HepG2 (cell line): ENCODE results near the gene HPS6. TPM values are rescaled to one million over a fixed set of nuclear protein-coding genes. Genes with fewer than 3 reads are reported as not detected.

Experiments
- CBFB ChIP-seq: sonication (generic); formaldehyde crosslinking; IDR thresholded peaks from 2 replicates; pipeline ENCODE4 v1.4.0; 2020; ENCODE audit warnings: missing genetic modification reagents
- MAX ChIP-seq: IDR thresholded peaks from 2 replicates; pipeline ENCODE4 v1.6.1; 2012; ENCODE audit warnings: inconsistent platforms
- NFKB2 ChIP-seq: sonication (generic); formaldehyde crosslinking; IDR thresholded peaks from 2 replicates; pipeline ENCODE4 v1.4.0; 2020; ENCODE audit warnings: missing genetic modification reagents, borderline replicate concordance
- RBFOX2 ChIP-seq: fragments of 200-400 bp; formaldehyde crosslinking; IDR thresholded peaks from 2 replicates; pipeline ENCODE4 v1.6.1; 2017; ENCODE audit warnings: low read depth, mild to moderate bottlenecking, low read length
- SRY ChIP-seq: sonication (generic); formaldehyde crosslinking; IDR thresholded peaks from 2 replicates; pipeline ENCODE4 v1.8.0; 2022; ENCODE audit warnings: mild to moderate bottlenecking, missing genetic modification reagents
- TFDP1 ChIP-seq: IDR thresholded peaks from 2 replicates; pipeline ENCODE4 v1.6.1; 2016; ENCODE audit warnings: missing compliant biosample characterization, missing genetic modification reagents, borderline replicate concordance
- TRIM24 ChIP-seq: sonication (generic); formaldehyde crosslinking; IDR thresholded peaks from 2 replicates; pipeline ENCODE4 v1.8.0; 2022; ENCODE audit warnings: mild to moderate bottlenecking, missing genetic modification reagents
- UBTF ChIP-seq: sonication (generic); formaldehyde crosslinking; IDR thresholded peaks from 2 replicates; pipeline ENCODE4 v1.4.0; 2020; ENCODE audit warnings: mild to moderate bottlenecking, missing genetic modification reagents
- ZHX2 ChIP-seq, 2 experiments: sonication (generic) in 1 of 2; formaldehyde crosslinking in 1 of 2; IDR thresholded peaks; 2 replicates each; pipeline versions ENCODE4 v1.6.1 to v1.9.0; 2014 to 2022; ENCODE audit warnings: antibody characterized with exemption in 1 of 2, borderline replicate concordance in 1 of 2, inconsistent platforms in 1 of 2, low read depth in 1 of 2, missing genetic modification reagents in 1 of 2
- ZNF446 ChIP-seq: sonication (generic); formaldehyde crosslinking; IDR thresholded peaks from 2 replicates; pipeline ENCODE4 v1.5.0; 2020; ENCODE audit warnings: mild to moderate bottlenecking, missing genetic modification reagents
- ZNF451 ChIP-seq: sonication (generic); formaldehyde crosslinking; IDR thresholded peaks from 2 replicates; pipeline ENCODE4 v1.5.0; 2020; ENCODE audit warnings: mild to moderate bottlenecking, missing genetic modification reagents
- ZNF605 ChIP-seq: sonication (generic); formaldehyde crosslinking; IDR thresholded peaks from 2 replicates; pipeline ENCODE4 v1.8.0; 2022; ENCODE audit warnings: mild to moderate bottlenecking, missing genetic modification reagents
- ZNF672 ChIP-seq: sonication (generic); formaldehyde crosslinking; IDR thresholded peaks from 2 replicates; pipeline ENCODE4 v1.8.1; 2022; ENCODE audit warnings: missing genetic modification reagents
- ZSCAN21 ChIP-seq: sonication (generic); formaldehyde crosslinking; IDR thresholded peaks from 2 replicates; pipeline ENCODE4 v1.8.0; 2022; ENCODE audit warnings: mild to moderate bottlenecking, missing genetic modification reagents, moderate library complexity, borderline replicate concordance
- ZSCAN22 ChIP-seq: sonication (generic); formaldehyde crosslinking; IDR thresholded peaks from 2 replicates; pipeline ENCODE4 v1.4.0; 2020; ENCODE audit warnings: mild to moderate bottlenecking, missing genetic modification reagents
- ZSCAN25 ChIP-seq: sonication (generic); formaldehyde crosslinking; IDR thresholded peaks from 2 replicates; pipeline ENCODE4 v1.8.0; 2022; ENCODE audit warnings: mild to moderate bottlenecking, missing genetic modification reagents
- polyA plus RNA-seq, 8 experiments: library from polyadenylated mRNA; depleted of rRNA in 3 of 8; stranded (reverse) in 7 of 8; unstranded in 1 of 8; fragments of >200 nt; fragmentation: Illumina TruSeq in 4 of 8; extraction: Trizol in 4 of 8; gene quantifications; 2 replicates each; pipeline versions ENCODE4 v1.2.1 to v1.2.3, GENCODE V29; 2011 to 2016; ENCODE audit warnings: low read depth in 4 of 8, missing spikeins in 1 of 8, mixed read lengths in 1 of 8; ENCODE audit not compliant: insufficient read depth in 1 of 8
- total RNA-seq, 5 experiments: library from RNA; depleted of rRNA; stranded (reverse); fragments of >200 nt; fragmentation: Illumina TruSeq; extraction: Trizol; gene quantifications; 2 replicates each; pipeline ENCODE4 v1.2.3, GENCODE V29; 2016; ENCODE audit warnings: low read depth in 1 of 5

The HPS6 gene
- total and polyA plus RNA-seq, 2 of the 13 experiments (the other 11 are each of a cell fraction or from before 2014, with no cell fraction given): 2.9 to 14.9 TPM

GRCh38 chr10:102065561-102066398 lies 631 bp downstream of the HPS6 start (continued):
- TF ChIP-seq ZSCAN22 (CRISPR knock-in tag): no peak
- TF ChIP-seq NFKB2 (CRISPR knock-in tag): peak; percentile 15; the same call in 1 of the 2 replicates
- TF ChIP-seq SRY (CRISPR knock-in tag): peak; percentile 27; the same call in 1 of the 2 replicates
- TF ChIP-seq TRIM24 (CRISPR knock-in tag): no peak
- TF ChIP-seq ZNF605 (CRISPR knock-in tag): peak; percentile 74; the same call in 1 of the 2 replicates
- TF ChIP-seq ZHX2 (IDR thresholded peaks at IDR 0.05; ENCODE audit: low read depth): peak; percentile 46; the same call in 1 of the 2 replicates
- TF ChIP-seq ZHX2 (CRISPR knock-in tag; IDR thresholded peaks at IDR 0.05; ENCODE audit: borderline replicate concordance): no peak; the same call in 1 of the 2 replicates
- TF ChIP-seq ZSCAN25 (CRISPR knock-in tag): 0 out of 2 replicates have a peak, but pooled peaks have one; percentile 11
- peak; percentile 14; the same call in 1 of the 2 replicates for TF ChIP-seq ZNF451 (CRISPR knock-in tag)
- 0 out of 2 replicates have a peak, but pooled peaks have one; percentile 1 for TF ChIP-seq MAX
- 0 out of 2 replicates have a peak, but pooled peaks have one; percentile 26 for TF ChIP-seq TFDP1
- TF ChIP-seq ZNF672 (CRISPR knock-in tag): 0 out of 2 replicates have a peak, but pooled peaks have one; percentile 17
- peak; percentile 46 for TF ChIP-seq UBTF
- no peak for TF ChIP-seq CBFB
- TF ChIP-seq RBFOX2: peak; percentile 75
- peak; percentile 73; the same call in 1 of the 2 replicates for TF ChIP-seq ZNF446 (CRISPR knock-in tag)
- 0 out of 2 replicates have a peak, but pooled peaks have one; percentile 48 for TF ChIP-seq ZSCAN21 (CRISPR knock-in tag)
